ENCODE results near the gene NEK1.

DNA sequence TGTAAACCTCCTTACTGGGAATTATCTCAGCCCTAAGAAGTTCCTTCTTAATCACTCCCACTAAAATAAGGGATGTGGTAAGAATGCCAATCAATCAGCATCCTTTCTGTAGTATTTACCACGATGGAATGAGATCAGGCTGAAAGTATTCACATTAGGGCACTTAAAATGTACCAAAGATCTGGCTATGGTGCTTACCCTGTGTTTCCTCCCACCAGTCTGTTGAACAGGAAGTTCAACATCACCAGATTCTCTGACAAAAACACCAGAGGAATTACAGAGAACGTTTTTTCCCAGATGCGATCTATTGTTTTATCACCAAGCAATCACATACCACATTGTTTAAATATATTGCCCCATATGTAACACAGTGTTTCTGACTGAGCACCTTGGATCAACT lies 5.9 kb upstream of the NEK1 start:
- TF ChIP-seq POLR2A (IDR thresholded peaks at IDR 0.05; ENCODE audit: low read depth, low read length) (no peak), POLR2AphosphoS5 (IDR thresholded peaks at IDR 0.05; ENCODE audit: low read depth, low read length) (no peak), TAF1 (IDR thresholded peaks at IDR 0.05; ENCODE audit: low read depth, low read length) (no peak), SPI1 (IDR thresholded peaks at IDR 0.05; ENCODE audit: low read depth, low read length) (no peak)

Data from GM12891 (cell line).